Kasumi-1 (cell line): Measurements from ENCODE around the gene TRIM31.
A peak's percentile ranks its signal among the peaks of the same experiment; 100 is the strongest.

Experiments
- DNase-seq, 2 experiments: peaks; one replicate each; lab custom pipeline; 2025; lab: John Stamatoyannopoulos, UW

The TRIM31 gene

GRCh38 chr6:30075790-30076732 is 36.8 kb downstream of the TRIM31 start:
- no peak for DNase-seq

DNA sequence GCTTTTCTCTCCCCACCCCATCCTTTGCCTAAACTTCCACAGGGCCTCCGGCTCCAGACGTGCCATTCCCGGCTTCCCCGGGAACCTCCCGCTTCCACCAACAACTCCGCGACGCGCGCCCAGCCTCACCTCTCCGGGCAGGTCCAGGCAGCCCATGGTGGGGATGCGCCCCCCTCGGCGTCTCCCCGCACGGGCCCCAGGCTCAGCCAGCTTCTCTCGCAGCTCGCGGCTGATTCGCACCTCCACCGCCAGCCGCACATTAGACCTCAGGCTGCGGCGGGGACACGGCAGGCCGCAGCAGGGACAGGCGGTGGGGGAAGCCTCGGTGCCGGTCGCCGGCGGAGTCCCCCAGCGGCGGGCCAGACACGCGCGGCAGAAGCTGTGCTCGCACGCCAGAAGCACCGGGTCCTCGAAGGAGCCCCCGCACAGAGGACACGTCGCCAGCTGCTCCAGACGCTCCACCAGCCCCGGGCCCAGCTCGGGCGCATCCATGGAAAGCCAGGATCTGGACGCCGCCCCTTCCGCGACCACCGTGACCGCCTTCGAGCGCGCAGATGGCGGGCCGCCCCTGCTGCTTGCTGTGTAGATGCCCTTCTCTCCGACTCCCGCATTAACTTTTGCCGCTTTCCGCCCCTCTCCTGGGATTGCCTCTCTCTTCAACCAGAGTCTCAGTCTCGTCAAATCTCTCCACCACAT is 37.6 kb downstream of the TRIM31 start, which contains the start of gene RNF39:
TSS of gene RNF39 (minus strand) at position 676 of the 696 bp plus-strand sequence. CDS start at position 492, 184 bp downstream.
- no peak for DNase-seq

DNA sequence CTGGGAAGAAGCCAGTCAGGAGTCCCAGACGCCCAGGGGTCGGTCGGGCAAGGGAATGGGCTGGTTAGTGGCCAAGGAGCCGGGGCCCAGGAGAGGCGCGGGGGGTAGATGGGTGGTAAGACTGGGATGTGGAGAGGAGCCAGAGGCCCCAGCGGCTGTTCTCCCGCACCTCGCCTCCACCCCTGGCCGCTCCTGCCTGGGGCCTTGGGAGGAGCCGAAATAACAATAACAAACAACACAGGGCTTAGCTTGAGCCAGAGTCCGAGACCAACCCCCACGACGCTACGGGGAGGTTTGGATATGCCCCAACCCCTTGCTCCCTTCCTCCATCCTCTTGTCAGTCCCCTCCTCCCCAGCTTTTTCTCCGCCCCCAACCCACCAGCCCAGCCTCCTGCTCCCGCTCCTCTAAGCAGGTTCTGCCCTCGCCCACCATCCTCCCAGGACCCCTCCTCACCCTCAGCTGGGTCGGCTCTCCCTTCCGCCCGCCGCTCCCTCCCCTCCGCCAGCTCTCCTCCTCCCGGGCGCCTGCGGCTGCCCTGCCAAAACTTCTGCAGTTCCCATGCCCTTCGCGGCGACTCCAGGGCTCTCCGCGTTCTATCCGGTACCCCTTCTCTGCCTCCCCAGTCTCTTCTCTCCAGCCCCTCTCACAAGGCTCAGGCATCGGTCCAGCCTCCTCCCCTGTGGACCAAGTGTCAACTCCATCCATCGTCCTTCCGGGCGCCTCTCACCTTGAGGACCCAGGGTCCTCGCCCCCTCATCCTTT is 38.4 kb downstream of the TRIM31 start:
- DNase-seq = no peak

DNA sequence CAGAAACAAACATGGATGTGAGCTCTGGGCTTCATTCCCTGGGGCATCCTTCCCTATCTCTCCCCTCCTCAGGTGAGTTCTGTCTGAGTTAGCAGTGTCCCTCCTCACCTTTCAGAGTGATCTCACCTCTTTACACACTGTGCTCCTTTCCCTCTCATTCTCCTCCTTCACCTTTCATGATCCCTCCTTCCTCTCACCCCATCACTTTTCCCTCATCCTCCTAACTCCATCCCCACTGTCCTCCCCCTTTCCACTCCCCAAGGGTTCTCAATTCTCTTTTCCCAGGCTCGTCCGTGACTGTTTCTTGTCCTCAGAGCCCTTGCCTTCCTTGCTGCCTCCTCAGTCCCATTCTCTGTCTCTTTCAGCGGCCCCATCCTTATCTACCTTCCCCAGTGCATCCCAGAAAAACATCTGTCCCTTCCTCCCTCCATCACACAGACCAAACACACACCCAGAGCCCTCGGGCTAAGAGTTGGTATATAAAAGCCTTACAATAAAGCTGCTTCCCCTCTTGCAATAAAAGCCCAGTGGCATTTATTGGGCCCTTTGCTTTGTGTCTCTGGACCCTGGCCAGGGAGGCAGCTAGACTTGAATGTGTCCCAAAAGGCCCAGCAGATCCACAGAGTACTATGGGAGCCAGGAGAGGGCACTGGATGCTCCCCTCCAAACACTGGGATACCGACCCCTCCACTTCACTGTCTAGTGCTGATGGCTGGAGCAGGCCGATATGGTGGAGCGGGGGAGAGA is 39.2 kb downstream of the TRIM31 start:
- no peak for DNase-seq

DNA sequence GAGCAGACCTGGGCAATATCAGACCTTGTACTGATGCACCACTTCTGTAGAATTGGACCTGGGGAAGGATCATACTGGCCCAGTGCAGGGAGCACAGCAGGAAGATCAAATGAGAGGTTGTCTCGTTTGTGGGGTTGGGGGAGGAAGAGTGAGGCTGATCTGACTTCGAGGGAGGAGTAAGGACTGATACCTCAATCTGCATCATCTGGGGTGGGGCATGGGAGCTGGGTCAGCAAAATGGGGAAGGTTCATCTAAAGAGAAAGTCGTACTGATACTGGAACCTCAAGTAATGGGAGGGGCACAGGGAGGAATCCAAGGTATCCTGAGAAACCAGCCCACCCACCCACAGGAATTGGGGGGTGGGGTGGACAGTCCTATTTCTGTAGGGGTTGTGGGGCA is 41.0 kb downstream of the TRIM31 start:
- no peak for DNase-seq

- DNase-seq = no peak
These were observed 41.6 kb downstream of the TRIM31 start for GRCh38 chr6:30071081-30071818.

DNA sequence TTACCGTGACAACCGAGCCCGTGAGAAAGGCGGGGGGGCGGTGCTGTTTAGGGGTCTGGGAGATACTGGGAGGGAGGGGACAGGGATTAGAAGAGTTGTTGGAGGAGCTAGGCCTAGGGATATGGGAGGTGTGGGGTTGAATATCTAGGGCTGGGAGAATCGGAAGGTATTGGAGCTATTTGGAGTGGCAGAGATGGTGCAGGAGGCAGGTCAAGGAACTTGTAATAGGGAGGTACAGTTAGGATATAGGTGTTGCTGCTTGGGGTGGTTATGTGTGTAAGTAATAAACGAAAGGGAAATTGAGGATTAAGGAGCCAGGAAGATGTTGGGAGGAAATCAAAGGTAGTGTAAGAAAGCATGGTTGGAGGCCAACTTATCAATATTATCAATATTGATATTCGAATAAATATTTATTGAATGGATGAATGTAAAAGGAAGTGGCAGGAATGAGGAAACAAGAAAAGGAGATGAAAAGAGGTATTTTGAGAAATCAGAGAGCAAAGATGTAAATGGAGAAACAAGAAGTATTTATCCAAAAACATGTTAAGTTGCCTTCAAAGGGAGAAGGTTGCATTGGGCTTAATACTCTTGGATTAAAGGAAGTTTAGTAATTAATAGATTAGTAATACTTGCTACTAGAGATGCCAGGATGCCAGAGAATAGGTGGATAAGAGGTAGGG is 45.3 kb downstream of the TRIM31 start:
- no peak for DNase-seq

GRCh38 chr6:30066577-30067459 is 46.1 kb downstream of the TRIM31 start, which contains the start of gene PPP1R11:
PPP1R11 (plus strand) TSS chr6:30067198; CDS start chr6:30067411, 213 bp downstream.
- DNase-seq = peak; percentile 100

DNA sequence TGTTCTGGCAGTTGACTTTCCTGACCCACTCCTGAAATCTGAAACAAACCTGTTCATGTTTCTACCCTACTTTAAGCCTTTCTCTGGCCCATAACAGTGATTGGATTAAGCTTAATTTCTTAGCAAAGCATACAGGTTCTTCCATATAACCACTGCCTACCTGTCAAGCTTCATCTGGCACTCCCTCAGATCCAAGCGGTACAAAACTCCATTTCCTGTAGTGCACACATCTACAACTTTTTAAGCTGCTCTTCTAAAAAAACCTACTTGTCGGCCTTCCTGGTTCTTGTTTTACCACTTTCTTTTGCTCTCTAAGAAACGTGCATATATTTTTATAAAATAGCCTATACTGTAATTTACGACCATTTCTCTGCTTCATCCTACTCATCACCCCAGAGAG is 46.8 kb downstream of the TRIM31 start:
- DNase-seq = no peak

DNA sequence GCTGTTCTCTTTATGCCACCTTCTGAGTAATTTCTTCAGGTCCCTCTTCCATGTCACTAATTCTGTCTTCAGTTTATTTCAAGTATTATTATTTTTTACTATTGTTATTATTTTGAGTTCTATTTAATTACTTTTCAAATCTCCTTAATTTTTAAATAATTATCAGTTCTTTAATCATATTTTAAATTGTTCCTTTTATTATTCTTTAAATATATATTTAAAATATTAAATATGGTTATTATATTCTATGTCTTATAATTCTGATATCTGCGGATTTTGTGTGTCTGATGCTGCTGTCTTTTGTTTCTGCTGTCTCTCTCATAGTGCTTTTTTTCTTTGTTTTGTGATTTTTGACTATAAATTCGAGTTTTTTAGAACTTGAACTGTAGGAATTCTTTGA is 49.6 kb downstream of the TRIM31 start:
- DNase-seq = no peak

- DNase-seq = no peak
These were observed 50.3 kb downstream of the TRIM31 start for GRCh38 chr6:30062471-30063178.

DNA sequence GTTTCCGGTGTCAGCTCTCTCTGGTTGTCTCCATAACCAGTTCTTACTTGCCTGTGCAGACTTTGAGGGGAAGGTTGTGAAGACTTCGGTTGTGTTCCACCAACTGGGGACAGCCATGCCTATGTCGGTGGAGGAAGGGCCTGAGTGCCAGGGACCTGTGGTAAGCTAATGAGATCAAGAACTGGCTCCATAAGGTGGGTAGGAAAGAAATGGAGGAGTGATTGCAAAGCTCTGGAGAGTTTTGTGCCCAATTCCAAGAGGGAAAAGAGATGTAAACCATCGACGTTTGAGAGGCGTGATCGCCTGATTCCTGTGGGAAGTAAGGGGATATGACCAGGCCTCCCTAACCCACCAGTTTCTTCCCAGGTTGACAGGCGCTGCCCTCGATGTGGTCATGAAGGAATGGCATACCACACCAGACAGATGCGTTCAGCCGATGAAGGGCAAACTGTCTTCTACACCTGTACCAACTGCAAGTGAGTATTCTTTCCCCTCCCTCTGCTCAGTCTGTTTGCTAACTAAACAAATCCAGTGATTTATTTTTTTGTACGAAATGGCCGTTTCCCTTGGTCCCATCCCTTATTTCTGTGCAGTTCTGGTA is 50.9 kb downstream of the TRIM31 start:
- peak; percentile 4 to 62 for DNase-seq

- DNase-seq = peak; percentile 93 to 96
These were observed 51.6 kb downstream of the TRIM31 start, which contains the start of gene POLR1H for GRCh38 chr6:30061092-30061857. POLR1H (plus strand) TSS chr6:30061265; CDS start chr6:30061525, 260 bp downstream.

DNA sequence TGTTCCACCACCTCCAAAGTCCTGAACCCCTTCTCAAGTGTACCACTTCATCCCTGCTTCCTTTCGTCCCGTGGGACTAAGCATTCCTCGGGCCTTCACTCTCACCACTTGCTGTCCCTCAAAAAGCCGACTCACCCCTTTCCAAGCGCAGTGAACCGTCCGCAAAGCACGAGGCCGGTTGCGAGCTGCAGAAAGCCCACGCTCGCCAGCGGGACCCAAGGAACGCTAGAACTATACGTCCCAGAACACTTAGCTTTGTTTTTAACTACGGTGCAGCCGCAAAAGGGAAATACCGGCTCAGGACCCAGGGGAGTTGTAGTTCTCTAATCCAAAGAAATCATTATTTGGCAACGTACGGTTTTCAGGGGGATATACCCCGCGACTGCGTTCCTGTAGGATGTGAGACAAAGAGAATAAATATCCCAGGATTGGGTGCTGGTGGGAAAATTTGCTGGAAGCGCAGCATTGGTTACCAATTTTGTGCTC is 52.2 kb downstream of the TRIM31 start:
- DNase-seq = no peak

- DNase-seq = no peak
These were observed 57.4 kb downstream of the TRIM31 start for GRCh38 chr6:30055513-30055912.

- DNase-seq = no peak
These were observed 59.2 kb downstream of the TRIM31 start for GRCh38 chr6:30053682-30054081.
